GM18508 (cell line): Measurements from ENCODE around the gene TNFRSF1A.
"Not testable (repeated sequence)": the region's sequence is repeated elsewhere in the genome, so short reads cannot be mapped to it uniquely, and the experiment has no call there.

Experiments used
- ATAC-seq: cut with Tn5 transposase; IDR thresholded peaks from one replicate; pipeline ENCODE4 v1.9.1; 2021; ENCODE audit warnings: moderate number of reproducible peaks; ENCODE audit not compliant: insufficient read depth, unreplicated experiment

Gene TNFRSF1A

DNA sequence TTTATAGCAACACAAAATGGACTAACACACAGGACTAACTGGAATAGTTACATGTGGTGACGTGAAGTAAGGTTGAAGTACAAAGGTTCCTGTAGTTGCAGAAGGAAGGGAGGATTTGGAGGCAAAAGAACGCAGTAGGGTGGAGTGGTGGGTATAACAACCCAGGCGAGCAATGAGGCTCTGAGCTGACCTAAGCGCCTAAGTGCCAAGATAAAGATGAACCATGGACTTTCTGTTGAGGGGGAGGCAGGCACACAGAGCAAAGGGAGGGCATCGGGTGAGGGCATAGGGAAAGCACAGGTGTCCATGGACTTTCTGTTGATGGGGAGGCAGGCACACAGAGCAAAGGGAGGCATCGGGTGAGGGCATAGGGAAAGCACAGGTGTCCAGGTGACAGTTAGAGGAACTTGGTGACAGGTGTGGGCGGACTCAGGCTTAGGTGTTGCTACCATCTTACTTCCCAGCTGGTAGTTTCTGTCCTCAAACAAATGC, 18.2 kb upstream of the TNFRSF1A start:
- no peak for ATAC-seq

DNA sequence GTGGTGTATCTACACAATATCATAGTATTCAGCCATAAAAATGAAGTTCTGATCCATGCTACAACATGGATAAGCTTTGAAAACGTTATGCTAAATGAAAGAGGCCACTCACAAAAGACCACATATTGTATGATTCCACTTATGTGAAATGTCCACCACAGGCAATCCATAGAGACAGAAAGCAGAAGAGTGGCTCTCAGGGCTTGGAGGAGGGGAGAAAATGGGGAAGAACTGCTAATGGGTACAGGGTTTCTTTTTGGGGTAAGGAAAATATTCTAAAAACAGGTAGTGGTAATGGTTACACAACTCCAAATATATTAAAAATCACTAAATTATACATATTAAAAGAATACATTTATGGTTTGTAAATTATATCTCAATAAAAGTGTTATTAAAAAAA, 17.0 kb upstream of the TNFRSF1A start:
- no peak for ATAC-seq

DNA sequence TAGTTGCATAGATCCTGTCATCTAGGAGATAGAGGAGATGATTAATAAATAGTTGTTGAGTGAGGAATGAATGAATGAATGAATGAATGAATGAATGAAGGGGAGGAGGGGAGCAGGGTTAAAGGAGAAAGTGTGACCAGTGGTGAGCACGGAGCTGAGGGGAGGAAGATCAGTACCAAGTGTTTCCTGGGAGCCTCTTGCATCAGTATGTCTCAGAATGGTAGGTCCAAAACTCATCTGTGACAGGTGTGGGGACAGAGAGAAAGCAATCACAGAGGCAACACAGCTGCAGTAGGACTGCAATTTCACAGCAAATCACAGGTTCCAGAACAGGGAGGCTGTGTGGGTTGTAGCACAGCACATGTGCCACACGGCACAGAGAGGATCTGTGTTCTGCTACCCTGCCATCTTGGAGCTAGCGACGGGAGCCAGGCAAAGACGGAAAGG, 14.5 kb upstream of the TNFRSF1A start:
- no peak for ATAC-seq

DNA sequence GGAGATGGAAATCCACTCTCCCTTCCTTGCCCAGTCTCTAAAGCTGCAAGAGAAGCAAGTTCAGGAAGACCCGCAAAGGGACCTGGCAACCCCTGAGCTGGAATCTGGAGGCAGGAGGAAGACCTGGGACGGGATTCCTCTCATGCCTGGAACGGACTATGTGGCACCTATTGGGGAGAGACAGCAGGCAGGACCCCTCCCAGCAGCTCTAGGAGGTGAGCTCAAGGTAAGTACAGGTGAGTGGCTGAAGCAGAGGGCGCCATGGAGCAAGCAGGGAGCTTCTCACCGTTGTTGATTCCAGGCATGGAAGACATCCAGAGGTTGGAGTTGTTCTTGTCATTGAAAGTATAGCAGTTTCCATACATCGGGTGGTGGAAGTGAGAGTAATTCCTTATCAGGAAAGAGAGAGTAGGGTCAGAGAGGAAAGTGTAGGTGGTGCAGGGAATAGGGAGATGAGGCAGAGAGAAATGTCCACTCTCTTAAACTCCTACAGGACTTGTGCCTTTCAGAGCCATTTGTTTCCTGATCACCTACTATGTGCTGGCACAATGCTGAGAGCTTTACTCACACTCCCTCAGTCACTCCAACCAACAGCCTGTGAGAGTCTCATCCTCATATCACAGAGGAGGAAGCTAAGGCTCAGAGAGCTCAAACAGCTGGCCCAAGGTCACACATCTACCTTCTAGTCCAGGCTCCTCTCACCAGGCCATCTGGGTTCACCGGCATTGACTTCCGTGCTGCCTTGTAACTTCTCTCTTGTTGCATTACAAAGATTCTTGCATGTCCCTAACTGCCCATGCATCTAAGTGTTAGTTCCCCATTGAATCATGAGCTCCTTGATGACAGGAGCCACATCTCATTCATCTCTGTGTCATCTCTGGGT, 13.9 kb upstream of the TNFRSF1A start:
- ATAC-seq: no peak

DNA sequence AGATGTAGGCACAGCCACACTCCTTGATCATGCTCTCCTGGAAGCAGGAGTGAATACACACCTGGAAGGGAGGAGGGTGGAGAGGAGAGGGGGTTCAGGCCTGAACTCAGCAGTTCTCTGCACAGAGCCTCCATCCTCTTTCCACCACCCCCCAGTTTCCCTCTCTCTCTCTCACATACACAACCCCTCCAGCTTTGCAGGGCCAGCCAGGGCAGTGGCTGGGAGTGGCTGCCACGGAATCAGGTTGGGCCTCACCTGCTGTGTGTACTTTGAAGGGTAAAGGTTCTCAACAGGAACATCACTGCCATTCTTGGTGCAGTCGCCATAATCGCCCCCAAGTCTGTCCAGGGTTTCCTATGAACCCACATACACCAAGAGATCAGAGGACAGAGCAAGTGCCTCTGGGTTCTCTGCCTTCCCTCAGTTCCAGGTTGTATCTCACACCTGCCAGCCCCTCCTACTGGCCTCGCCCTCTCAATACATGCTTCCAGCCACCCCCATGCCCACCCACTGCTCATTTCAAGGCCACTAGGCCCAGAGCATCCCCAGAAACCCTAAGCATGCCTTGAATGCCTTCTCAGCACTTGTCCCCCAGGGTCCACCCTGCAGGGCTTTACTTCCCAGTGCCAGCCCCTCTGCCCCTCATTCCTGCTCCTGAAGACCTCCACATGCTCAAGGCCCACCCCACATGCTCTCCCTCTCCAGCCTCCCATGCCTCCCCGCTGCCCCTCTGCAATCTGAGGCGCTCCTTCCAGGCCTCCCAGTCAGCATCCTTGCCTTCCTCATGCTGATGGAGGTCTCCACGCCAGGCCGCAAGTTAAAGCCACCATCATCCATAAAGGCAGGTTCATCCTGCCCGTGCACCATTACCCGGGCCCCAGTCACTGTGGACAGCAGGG, 12.9 kb upstream of the TNFRSF1A start:
- no peak for ATAC-seq

- no peak for ATAC-seq
These were observed 10.6 kb upstream of the TNFRSF1A start for GRCh38 chr12:6352193-6353173.

DNA sequence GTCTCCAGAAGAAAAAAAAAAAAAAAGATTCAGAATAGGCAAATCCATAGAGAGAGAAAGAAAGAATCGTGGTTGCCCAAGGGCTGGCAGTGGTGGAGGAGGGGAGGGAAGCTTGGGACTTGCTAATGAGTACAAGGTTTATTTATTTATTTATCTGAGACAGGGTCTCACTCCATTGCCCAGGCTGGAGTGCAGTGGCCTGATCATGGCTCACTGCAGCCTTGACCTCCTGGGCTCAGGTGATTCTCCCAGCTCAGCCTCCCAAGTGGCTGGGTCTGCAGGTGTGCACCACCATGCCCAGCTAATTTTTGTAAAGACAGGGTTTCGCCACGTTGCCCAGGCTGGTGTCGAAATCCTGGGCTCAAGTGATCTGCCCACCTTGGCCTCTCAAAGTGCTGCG, 9.7 kb upstream of the TNFRSF1A start:
- ATAC-seq: no peak

DNA sequence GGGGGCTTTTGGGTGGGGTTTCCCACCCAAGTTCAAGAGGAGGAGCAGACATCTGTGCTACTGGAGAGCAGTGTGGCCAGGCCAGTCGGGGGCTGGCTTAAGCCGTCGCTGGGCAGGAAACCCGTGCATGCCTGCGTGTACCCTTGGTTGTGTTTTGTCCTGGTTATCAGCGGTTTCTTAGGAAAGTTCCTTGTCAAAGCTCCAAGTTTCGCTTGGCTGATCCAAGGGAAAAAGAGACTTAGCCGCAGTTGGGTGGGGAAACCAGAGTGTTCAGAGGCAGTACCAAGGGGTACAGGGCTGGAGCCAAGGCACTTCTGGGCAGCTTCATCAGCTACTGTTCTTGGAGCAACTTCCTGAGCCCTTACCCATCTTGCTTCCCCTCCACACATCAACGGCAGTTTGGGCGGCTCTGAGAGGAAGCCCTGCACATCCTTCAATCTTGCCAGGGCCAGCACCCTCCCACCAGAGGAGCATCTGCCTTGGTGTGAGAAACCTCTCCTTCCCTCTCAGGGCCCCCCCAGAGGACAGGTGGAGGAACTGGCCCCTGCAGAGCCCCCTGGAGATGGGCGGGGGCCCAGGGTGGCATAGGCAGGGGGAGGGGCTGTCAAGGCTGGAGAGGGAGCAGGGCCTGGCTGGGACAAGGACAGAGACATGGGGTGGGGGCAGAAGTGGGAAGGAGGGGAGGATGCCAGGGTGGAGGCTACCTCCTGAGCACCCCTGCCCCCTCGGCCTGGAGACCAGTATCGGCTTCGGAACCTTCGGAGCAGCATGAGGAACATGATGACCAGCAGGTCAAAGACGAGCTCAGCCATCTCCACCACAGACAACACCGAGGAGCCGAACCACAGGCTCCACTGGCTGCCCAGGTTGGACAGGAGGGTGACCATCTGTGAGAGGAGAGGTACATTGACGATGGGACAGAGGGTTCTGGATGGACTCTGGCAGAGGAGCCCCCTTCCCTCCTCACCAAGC, 5.8 kb upstream of the TNFRSF1A start:
- no peak for ATAC-seq

- no peak for ATAC-seq
These were observed 5.1 kb upstream of the TNFRSF1A start for GRCh38 chr12:6346942-6347341.

GRCh38 chr12:6346235-6346832, 4.5 kb upstream of the TNFRSF1A start:
- no peak for ATAC-seq

- no peak for ATAC-seq
These were observed 3.6 kb upstream of the TNFRSF1A start for GRCh38 chr12:6345319-6346091.

DNA sequence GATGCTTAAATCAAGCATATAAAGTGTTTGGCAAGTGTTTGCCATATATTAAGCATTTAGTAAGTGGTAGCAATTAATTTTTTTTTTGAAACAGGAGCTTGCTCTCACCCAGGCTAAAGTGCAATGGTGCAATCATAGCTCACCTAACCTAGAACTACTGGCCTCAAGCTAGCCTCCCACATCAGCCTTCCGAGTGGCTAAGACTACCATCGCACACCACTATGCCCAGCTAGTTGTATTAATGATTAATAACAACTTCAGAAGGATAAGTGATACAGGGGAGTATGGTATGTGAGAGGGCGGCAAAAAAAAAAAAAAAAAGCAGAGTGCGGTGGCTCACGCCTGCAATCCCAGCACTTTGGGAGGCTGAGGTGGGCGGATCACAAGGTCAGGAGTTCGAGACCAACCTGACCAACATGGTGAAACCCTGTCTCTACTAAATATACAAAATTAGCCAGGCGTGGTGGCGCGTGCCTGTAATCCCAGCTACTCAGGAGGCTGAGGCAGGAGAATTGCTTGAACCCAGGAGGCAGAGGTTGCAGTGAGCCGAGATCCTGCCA, 2.3 kb upstream of the TNFRSF1A start:
- not testable (repeated sequence) for ATAC-seq

DNA sequence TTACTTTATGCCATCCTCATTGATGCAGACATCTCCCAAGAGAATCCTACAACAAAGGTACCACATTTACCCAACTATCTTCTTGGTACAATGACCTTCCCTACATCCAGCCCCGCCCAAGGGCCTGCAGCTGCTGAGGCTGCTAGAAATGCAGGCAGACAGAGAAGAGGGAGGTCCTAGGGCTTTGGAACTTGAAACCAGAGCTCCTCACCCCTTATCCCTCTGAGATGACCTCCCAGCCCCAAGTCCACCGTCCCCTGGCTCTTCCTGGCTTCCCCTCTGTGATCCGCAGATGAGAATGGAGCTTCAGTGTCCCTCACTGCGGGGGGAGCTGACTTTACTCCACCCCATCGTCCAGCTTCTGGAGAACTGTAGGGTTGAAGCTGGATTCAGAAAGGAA, 1.6 kb upstream of the TNFRSF1A start:
- no peak for ATAC-seq

GRCh38 chr12:6342140-6342889, 439 bp upstream of the TNFRSF1A start:
- no peak for ATAC-seq

- no peak for ATAC-seq
These were observed 995 bp downstream of the TNFRSF1A start for GRCh38 chr12:6340745-6341416.

DNA sequence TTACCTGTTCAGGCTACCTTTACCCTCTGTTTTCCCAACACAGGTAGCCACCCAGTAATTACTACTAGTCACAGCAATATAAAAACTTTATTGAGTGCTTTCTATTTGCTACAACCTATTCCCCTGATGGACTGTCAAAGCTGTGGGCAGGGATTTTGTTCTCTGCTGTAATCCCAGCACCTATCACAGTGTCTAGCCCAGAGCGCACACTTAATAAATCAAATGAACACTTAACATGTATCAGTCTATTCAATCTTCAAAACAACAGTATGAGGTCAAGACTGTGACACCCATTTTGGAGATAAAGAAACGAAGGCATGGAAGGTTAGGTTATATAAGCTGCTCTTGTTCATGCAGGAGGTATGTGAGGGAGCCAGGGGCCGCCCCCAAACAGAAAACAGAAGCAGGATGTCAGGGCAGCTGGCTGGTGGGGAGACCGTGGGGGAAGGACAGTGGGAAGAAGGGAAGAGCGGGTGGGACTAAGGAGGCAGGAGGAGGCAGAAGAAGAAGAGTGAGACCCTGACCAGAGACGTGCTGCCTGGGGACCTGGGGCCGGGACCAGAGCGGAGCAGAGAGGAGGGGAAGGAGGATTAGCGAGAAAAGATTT, 1.7 kb downstream of the TNFRSF1A start:
- ATAC-seq: no peak
